WI38 (cell line): Measurements from ENCODE around the gene WDR12.
"Not testable (repeated sequence)": the region's sequence is repeated elsewhere in the genome, so short reads cannot be mapped to it uniquely, and the experiment has no call there.

Experiments used
- H3K4me3 ChIP-seq: 2 replicates; pipeline ENCODE4 v1.5.1; 2011; ENCODE audit warnings: low read depth, mild to moderate bottlenecking, control low read depth, low read length
- TF ChIP-seq, protein P1 (sequence below): IDR thresholded peaks from 2 replicates; pipeline ENCODE4 v1.5.1; 2012; ENCODE audit warnings: low read depth, mild to moderate bottlenecking, control low read depth, low read length

Gene WDR12

GRCh38 chr2:202881570-202881969, 29.9 kb downstream of the WDR12 start:
- H3K4me3 ChIP-seq: no peak overlapping the region
- TF ChIP-seq, protein P1, sequence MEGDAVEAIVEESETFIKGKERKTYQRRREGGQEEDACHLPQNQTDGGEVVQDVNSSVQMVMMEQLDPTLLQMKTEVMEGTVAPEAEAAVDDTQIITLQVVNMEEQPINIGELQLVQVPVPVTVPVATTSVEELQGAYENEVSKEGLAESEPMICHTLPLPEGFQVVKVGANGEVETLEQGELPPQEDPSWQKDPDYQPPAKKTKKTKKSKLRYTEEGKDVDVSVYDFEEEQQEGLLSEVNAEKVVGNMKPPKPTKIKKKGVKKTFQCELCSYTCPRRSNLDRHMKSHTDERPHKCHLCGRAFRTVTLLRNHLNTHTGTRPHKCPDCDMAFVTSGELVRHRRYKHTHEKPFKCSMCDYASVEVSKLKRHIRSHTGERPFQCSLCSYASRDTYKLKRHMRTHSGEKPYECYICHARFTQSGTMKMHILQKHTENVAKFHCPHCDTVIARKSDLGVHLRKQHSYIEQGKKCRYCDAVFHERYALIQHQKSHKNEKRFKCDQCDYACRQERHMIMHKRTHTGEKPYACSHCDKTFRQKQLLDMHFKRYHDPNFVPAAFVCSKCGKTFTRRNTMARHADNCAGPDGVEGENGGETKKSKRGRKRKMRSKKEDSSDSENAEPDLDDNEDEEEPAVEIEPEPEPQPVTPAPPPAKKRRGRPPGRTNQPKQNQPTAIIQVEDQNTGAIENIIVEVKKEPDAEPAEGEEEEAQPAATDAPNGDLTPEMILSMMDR: no peak

GRCh38 chr2:202877699-202878098, 33.8 kb downstream of the WDR12 start:
- TF ChIP-seq, protein P1: no peak
- H3K4me3 ChIP-seq: no peak overlapping the region

DNA sequence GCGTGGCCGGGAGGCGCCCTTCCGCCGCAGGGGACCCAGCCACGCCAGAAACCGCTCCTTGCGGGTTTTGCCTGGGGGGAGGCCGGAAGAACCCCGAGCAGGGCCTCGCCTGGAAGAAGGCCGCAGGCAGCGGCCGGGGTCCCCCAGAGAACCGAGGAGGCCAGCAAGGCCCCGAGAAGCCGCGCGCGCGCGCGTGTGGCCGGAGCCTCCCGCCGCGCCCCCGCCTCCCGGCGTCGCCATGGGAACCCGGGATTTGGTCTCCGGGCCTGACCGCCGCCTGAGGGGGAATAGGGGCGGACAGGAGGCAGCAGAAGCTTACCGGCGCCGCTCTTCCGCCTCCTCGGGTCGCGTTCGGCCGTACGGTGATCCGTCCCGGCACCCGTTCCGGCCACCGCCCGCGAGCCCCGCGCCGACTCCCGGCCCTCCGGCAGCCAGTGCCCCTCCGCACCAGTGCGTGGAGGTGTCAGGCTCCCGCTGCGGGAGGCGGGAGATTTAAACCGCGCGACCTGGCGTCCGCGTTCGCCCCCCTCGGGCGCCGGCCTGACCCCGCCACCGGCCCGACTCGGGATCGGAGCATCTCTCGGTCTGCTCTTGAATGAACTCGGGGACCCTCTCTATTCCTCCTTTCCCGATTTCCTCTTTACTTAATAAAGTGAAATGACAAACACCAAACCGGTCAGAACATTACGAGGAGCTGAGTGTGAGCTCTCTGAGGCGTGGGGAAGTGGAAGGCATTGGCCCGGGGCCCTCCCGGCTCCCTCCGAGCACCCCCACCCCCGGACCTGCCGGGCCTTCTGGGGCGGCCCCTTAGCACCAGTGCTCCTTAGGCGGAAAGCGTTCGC, 40.0 kb downstream of the WDR12 start, which contains the start of gene ICA1L:
TSS of gene ICA1L (minus strand) at position 467 of the 842 bp plus-strand sequence. CDS start 42,757 bp downstream, outside the sequence.
- peak within 1 kb of the TSS; percentile 78 for H3K4me3 ChIP-seq
- TF ChIP-seq, protein P1: no peak

- TF ChIP-seq, protein P1: peak; percentile 50
- H3K4me3 ChIP-seq: peak overlapping the region; percentile 78
Observed at GRCh38 chr2:202870431-202871299, 40.8 kb downstream of the WDR12 start.

DNA sequence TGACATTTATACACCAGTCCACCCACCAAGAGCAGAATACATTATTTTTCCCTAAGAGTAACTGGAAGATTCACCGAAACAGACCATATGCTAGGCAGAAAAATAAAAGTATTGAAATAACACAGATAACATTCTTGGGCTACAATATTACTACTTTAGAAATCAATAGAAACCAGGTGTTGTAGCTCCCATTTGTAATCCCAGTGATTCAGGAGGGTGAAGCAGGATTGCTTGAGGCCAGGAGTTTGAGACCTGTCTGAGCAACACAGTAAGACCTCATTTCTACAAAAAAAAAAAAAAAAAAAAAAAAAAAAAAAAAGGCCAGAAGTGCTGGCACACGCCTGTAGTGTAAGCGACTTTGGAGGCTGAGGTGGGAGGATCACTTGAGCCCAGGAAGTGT, 49.5 kb downstream of the WDR12 start:
- TF ChIP-seq, protein P1: no peak
- H3K4me3 ChIP-seq: no peak overlapping the region

DNA sequence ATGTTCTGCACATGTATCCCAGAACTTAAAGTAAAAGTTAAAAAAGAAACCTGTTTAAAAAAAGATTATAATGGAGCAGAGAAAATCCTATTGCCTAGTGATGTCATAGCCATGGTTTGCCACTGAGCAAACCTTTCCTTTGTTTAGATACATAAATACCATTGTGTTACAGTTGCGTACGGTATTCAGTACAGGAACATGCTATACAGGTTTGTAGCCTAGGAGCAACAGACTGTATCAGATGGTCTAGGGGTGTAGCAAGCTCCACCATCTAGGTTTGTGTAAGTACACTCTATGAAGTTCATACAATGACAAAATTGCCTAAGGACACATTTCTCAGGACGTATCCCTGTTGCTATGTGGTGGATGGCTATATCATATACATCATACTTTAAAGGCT, 52.9 kb downstream of the WDR12 start:
- TF ChIP-seq, protein P1: no peak
- no peak overlapping the region for H3K4me3 ChIP-seq

- not testable (repeated sequence) for H3K4me3 ChIP-seq
Observed at GRCh38 chr2:202849343-202849742, 62.1 kb downstream of the WDR12 start.
